NCI-H446 treated with DMSO at 0.1 percent for 48 hours (cell line): Measurements from ENCODE around the gene FMO5.
"Not testable (repeated sequence)": the region's sequence is repeated elsewhere in the genome, so short reads cannot be mapped to it uniquely, and the experiment has no call there.

Experiments used
- DNase-seq: peaks from one replicate; lab custom pipeline; 2025; lab: John Stamatoyannopoulos, UW

FMO5 gene

GRCh38 chr1:147238925-147239820 is 14.0 kb upstream of the FMO5 start:
- DNase-seq, result no peak

GRCh38 chr1:147238053-147238902 is 13.1 kb upstream of the FMO5 start:
- DNase-seq, result no peak

GRCh38 chr1:147236959-147237791 is 12.0 kb upstream of the FMO5 start:
- no peak for DNase-seq

DNA sequence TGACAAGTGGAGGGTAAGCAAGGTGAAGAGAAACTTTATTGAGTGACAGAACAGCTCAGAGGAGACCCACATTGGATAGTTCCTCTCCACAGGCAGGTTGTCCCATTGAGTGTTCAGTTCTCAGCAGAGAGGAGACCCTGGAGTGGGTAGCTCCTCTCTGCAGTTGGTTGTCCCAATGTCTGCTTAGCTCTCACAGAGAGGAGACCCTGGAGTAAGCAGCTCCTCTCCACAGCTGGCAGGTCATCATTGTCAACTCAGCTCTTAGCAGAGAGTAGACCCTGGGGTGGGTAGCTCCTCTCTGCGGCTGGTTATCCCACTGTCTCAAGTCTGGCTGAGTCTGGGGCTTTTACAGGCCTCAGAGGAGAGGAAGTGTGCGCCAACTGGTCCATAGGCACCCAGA is 11.3 kb upstream of the FMO5 start:
- no peak for DNase-seq

DNA sequence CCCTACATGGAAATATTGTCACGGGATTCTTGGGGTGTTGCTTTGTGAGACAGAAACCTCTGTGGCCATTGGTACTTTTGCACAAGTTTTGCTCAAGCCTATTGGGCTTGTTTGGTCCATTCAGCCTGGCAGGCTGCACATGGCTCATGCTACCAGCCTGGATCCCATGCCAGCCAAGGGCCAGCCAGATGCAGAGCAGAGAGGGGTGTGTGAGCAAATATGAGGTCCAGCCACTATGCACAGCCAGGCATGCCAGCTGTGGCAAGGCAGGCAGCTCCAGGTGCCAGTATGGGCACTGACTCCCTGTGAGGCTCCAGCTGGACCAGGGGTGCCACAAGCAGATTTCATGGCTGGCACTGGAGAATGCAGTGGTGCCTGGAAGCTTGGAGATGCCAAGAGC is 10.7 kb upstream of the FMO5 start:
- DNase-seq, result no peak

- not testable (repeated sequence) for DNase-seq
Observed at GRCh38 chr1:147233903-147234302, 8.8 kb upstream of the FMO5 start.

- DNase-seq, result not testable (repeated sequence)
Observed at GRCh38 chr1:147231032-147231431, 5.9 kb upstream of the FMO5 start.

DNA sequence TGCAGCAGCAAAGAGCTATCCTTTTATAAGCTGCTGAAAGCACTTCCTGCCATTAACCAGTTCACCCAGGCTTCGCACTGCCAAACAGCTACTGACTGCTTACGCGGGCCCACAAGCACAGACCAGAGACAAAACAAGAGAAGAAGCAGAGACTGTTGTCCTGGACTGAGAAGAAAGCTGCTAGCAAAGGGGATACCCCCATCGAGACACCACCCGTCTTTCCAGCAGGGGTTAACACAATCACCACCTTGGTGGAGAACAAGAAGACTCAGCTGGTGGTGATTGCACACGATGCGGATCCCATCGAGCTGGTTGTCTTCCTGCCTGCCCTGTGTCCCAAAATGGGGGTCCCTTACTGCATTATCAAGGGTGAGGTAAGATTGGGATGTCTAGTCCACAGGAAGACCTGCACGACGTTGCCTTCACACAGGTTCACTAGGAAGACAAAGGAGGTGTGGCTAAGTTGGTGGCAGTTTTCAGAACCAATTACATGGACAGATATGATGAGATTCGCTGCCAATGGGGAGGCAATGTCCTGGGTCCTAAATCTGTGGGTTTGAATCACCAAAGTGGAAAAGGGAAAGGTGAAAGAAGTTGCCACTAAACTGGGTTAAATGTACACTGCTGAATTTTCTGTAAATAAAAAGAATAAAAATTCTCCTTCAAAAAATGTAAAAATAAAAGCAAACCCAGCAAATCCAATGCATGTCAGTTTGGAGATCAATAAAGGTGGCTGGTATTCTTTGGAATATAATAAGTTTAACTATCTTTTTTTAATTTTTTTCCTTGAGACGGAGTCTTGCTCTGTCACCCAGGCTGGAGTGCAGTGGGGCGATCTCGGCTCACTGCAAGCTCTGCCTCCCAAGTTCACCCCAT is 1.2 kb downstream of the FMO5 start:
- no peak for DNase-seq

DNA sequence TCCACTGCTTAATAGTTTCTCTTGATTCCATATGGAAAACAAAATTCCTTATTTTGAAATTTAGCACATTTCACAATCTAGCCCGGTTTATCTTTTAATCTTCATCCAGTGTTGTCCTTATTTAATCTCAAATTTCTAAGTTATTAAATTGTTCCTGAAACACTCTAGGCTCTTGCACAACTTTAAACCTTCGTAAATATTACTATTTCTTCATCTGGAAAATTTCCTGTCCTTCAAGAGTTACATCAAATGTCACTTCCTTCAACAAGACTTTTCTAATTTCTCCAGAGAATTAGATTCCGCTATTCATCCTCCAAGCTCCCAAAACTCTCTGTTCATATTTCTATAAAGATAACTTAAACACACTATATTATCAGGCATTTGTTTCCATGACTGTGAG is 6.5 kb downstream of the FMO5 start:
- no peak for DNase-seq

GRCh38 chr1:147217141-147217540 is 8.0 kb downstream of the FMO5 start:
- no peak for DNase-seq

GRCh38 chr1:147216124-147216523 is 9.0 kb downstream of the FMO5 start:
- DNase-seq, result no peak

DNA sequence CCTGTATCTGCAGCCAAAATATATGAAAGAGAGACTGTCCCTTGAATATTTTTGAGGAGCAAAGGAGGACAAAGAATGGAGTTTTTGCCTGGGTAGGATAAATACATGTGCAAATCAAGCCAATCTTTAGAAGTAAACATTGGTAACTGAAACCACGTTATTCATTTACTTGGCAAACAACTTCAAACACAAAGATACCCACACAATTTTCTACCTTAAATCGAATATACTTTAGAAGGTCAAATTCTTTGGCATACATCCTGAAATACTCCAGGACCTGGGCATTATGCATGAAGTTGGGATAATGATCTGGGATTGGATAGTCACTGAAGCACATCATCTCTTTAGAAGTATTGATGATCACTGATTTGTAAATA is 9.6 kb downstream of the FMO5 start:
- no peak for DNase-seq

DNA sequence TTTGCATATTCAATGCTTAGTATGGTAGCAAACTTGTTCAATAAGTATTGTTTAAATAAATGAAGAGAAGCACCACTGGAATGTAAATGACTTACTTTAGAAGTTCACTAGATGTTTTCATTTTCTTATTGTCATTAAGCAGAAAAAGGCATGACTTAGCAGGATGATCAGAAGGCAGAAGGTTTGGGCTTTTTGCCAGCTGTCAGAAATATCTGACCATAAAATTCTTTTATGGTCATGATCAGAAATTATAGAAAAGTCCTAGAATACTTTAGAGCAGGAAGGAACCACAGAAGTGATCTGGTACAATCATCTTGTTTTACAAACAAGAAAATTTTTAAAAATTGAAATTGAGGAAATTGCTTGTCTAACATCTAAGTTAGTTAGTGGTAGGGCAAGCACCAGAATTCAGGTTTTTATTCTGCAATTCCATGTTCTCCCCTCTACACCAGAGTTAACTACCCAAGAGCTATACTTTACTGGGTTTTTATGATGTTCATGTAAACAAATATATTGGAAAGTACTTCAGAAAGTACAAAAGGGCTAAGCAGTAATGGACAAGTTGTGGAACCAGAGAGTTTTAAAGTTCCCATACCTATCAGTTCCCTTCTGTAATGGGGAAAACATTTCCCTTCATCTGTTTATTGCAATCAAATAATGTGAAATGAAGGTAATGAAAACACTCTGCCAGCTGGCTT is 10.1 kb downstream of the FMO5 start:
- no peak for DNase-seq

- DNase-seq, result no peak
Observed at GRCh38 chr1:147214325-147214724, 10.8 kb downstream of the FMO5 start.

DNA sequence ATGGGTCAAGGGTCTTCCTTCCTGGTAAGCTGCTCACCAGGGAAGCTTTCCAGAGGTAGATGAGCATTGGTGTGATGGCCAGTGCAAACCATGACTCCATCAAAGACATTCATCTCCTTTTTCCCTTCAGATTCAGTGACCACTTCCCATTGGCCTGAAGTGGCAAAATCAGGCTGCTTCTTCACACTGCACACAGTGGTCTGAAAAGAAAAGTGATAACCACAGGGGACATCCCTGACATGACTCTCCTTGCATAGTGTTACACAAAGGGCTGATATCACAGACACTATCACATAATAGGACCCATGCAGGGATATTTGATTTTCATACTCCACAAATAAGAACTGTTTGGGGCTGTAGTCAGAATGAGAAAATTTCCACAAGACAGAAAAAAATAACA is 11.9 kb downstream of the FMO5 start:
- no peak for DNase-seq

GRCh38 chr1:147211577-147211976 is 13.6 kb downstream of the FMO5 start:
- DNase-seq, result no peak

DNA sequence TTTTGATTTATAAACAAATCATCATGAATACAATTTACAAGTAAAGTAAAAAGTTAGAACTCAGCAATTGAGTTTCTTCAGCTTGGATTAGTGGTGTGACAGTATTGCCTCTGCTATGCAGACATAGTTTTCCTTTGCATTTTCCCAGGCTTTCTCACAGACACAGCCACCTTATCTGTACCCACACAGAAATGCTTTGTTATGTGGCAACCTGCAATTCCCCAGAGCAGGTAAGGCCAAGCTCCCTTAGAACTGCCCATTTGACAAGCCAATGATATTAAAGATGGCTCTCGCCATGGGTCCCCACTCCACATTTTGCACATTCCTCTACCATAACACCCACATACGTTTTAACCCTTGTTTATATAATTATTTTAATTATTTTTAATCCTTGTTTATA is 14.2 kb downstream of the FMO5 start:
- DNase-seq, result no peak

- no peak for DNase-seq
Observed at GRCh38 chr1:147209825-147210821, 15.0 kb downstream of the FMO5 start.

GRCh38 chr1:147208619-147209018 is 16.5 kb downstream of the FMO5 start:
- no peak for DNase-seq
